Rectal smooth muscle tissue (tissue), 1 donor: Measurements from ENCODE around the gene DPEP1.
"Not testable (repeated sequence)": the region's sequence is repeated elsewhere in the genome, so short reads cannot be mapped to it uniquely, and the experiment has no call there.

Experiments
- H3K27ac ChIP-seq: one replicate; pipeline ENCODE4 v1.7.0; 2013; ENCODE audit warnings: low read depth, low read length, inconsistent platforms
- H3K27me3 ChIP-seq: one replicate; pipeline ENCODE4 v1.7.0; 2013; ENCODE audit warnings: low read length; ENCODE audit not compliant: control insufficient read depth, insufficient read depth
- H3K36me3 ChIP-seq: one replicate; pipeline ENCODE4 v1.7.0; 2013; ENCODE audit warnings: low read length; ENCODE audit not compliant: control insufficient read depth, insufficient read depth
- H3K4me1 ChIP-seq: one replicate; pipeline ENCODE4 v1.7.0; 2013; ENCODE audit warnings: low read length; ENCODE audit not compliant: control insufficient read depth, insufficient read depth
- H3K4me3 ChIP-seq: one replicate; pipeline ENCODE4 v1.7.0; 2013; ENCODE audit warnings: low read length
- H3K9ac ChIP-seq: one replicate; pipeline ENCODE4 v1.7.0; 2013; ENCODE audit warnings: low read length

Gene DPEP1

GRCh38 chr16:89621136-89621697 is 7.8 kb downstream of the DPEP1 start:
- Histone ChIP-seq H3K27me3 (no peaks in the 10 kb centered on the region), H3K27ac (no peak overlapping the region), H3K4me1 (no peaks in the 10 kb centered on the region)

DNA sequence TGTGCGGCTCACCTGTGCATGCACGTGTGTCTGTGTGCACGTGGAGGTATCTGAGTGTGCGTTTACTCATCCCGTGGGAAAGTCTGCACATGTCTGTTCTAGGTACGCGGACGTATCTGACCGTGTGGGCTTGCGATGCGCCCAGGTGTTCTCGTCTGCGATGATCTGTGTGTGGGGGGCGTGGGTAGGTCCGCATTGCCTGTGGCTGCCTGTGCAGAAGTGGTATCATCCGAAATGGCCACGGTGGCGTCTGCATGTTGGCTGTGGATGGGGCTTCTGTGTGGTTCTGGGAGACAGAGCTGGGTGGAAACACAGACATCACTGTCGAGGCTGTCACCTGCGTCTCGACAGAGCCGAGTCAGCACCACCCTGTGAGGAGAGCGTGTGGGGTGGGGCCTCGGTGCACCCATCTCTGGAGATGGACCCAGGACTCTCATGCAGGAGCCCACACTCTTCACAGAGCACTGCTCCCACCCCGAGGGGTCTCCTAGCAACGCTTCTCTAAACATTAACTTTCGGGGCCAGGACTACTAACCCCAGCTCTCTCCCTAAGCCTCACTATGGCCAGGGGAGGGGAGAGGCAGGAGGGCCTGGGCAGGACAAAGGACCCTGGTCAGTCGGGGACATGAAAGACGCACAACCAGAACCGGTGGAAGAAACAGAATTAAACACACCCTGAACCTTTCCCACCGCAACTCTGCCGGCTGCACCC is 8.4 kb downstream of the DPEP1 start:
- H3K27ac ChIP-seq, result no peak overlapping the region
- no peaks in the 10 kb centered on the region for H3K4me1 ChIP-seq
- H3K27me3 ChIP-seq, result no peaks in the 10 kb centered on the region
- H3K36me3 ChIP-seq, result no peaks in the 10 kb centered on the region
- no peak overlapping the region for H3K9ac ChIP-seq
- H3K4me3 ChIP-seq, result no peak overlapping the region

More at GRCh38 chr16:89621136-89621697, 7.8 kb downstream of the DPEP1 start:
- H3K4me3 ChIP-seq, result no peak overlapping the region
- H3K9ac ChIP-seq, result no peak overlapping the region
- no peaks in the 10 kb centered on the region for H3K36me3 ChIP-seq

GRCh38 chr16:89623511-89624261 is 10.2 kb downstream of the DPEP1 start:
- Histone ChIP-seq H3K27ac (no peak overlapping the region), H3K9ac (no peak overlapping the region), H3K4me1 (no peaks in the 10 kb centered on the region), H3K36me3 (no peaks in the 10 kb centered on the region), H3K4me3 (no peak overlapping the region), H3K27me3 (no peaks in the 10 kb centered on the region)

DNA sequence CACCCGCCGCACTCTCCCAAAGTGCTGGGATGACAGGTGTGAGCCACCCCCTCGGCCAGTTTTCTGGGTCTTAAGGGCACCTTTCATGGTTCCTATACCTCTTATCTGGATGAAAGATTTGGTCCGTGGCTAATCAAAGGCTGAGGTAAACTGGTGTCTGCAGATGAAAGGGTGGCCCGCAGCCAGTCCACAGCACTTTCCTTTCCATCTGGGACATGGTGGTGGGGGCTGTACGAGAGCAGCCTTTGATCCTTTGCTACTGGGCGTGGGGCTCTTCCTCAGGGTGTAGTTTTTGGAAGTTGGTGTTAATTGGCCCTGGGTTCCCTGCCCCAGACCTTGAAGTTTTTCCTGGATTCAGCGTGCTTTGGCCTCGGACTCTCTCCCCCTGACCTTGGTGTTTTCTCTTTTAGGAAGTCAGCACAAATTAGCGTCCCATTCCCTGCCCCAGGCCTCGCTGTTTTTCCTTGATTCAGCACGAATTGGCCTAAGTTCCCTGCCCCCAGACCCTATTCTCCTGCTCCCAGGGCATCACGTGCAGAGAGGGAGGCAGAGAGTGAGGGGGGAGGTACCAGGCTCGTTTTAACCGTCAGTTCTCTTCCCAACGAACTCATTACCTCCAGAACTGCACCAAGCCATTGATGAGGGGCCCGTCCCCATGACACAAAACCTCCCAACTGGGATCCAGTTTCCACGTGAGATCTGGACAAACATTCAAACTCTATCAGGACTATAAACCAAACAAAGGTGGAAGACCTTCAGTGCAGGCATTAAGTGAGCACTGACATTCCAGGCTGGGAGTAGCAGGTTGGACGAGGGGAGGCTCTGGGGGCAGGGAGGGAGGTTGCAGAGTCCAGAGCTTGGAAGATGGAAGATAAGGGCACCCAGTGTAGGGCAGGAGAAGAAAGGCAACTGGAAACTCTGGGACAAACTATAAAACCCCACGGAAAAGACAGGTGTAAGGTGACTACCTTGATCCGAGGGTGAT is 11.6 kb downstream of the DPEP1 start:
- no peak overlapping the region for H3K27ac ChIP-seq
- no peak overlapping the region for H3K4me3 ChIP-seq
- no peaks in the 10 kb centered on the region for H3K4me1 ChIP-seq
- no peaks in the 10 kb centered on the region for H3K27me3 ChIP-seq
- H3K36me3 ChIP-seq, result no peaks in the 10 kb centered on the region
- no peak overlapping the region for H3K9ac ChIP-seq

GRCh38 chr16:89629827-89630610 is 16.6 kb downstream of the DPEP1 start:
- H3K36me3 ChIP-seq, result no peaks in the 10 kb centered on the region
- no peak overlapping the region for H3K4me3 ChIP-seq
- H3K27me3 ChIP-seq, result peaks cover 3% of the 10 kb centered on the region
- no peaks in the 10 kb centered on the region for H3K4me1 ChIP-seq
- no peak overlapping the region for H3K9ac ChIP-seq
- no peak overlapping the region for H3K27ac ChIP-seq

GRCh38 chr16:89633064-89633631 is 19.7 kb downstream of the DPEP1 start:
- no peak overlapping the region for H3K4me3 ChIP-seq
- H3K27me3 ChIP-seq, result peaks cover 3% of the 10 kb centered on the region
- no peak overlapping the region for H3K9ac ChIP-seq
- H3K36me3 ChIP-seq, result no peaks in the 10 kb centered on the region
- H3K27ac ChIP-seq, result no peak overlapping the region
- no peaks in the 10 kb centered on the region for H3K4me1 ChIP-seq

GRCh38 chr16:89634463-89635385 is 21.3 kb downstream of the DPEP1 start:
- not testable (repeated sequence) for H3K36me3 ChIP-seq, H3K4me1 ChIP-seq, H3K27ac ChIP-seq

DNA sequence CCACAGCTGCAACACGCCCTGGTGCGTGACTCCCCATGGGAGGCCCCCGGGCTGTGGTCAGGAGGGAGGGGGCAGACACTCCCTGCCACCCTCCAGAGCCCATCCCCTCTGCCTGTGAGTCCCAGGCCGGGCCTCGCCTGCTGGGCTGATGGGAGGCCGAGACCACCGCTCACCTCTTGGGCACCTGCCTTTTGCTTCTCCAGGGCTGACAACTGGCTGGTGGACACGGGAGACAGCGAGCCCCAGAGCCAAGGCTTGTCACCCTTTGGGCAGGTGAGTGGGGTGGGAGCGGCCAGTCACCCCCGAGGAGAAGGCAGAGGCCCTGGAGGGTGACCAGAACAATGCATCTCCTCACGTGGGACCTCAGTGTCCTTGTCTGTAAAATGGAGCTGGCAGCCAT is 23.2 kb downstream of the DPEP1 start:
- peaks cover 3% of the 10 kb centered on the region for H3K27me3 ChIP-seq
- no peaks in the 10 kb centered on the region for H3K36me3 ChIP-seq
- no peak overlapping the region for H3K4me3 ChIP-seq
- no peak overlapping the region for H3K9ac ChIP-seq
- no peak overlapping the region for H3K27ac ChIP-seq
- H3K4me1 ChIP-seq, result peaks cover 4% of the 10 kb centered on the region

More at GRCh38 chr16:89634463-89635385, 21.3 kb downstream of the DPEP1 start:
- not testable (repeated sequence) for H3K27me3 ChIP-seq, H3K9ac ChIP-seq, H3K4me3 ChIP-seq

GRCh38 chr16:89637379-89637778 is 23.9 kb downstream of the DPEP1 start:
- Histone ChIP-seq H3K9ac (no peak overlapping the region), H3K36me3 (no peaks in the 10 kb centered on the region), H3K4me1 (peaks cover 4% of the 10 kb centered on the region), H3K4me3 (no peak overlapping the region), H3K27me3 (peaks cover 3% of the 10 kb centered on the region), H3K27ac (no peak overlapping the region)

GRCh38 chr16:89638455-89638854 is 25.0 kb downstream of the DPEP1 start:
- Histone ChIP-seq H3K4me1 (peaks cover 4% of the 10 kb centered on the region), H3K27ac (no peak overlapping the region), H3K36me3 (no peaks in the 10 kb centered on the region), H3K27me3 (peaks cover 2% of the 10 kb centered on the region), H3K9ac (no peak overlapping the region), H3K4me3 (no peak overlapping the region)
